Caco-2 (cell line): ENCODE data around the gene BABAM2. TPM values are rescaled to one million over a fixed set of nuclear protein-coding genes. Genes with fewer than 3 reads are reported as not detected.

ENCODE experiments used
- BruUV-seq: library from RNA; stranded (reverse); fragments of 400-500 nt; replicated peaks from 2 replicates; lab custom pipeline; 2021; lab: Mats Ljungman, UMichigan
- CTCF ChIA-PET: fragments of 300-600 bp; sonication (Branson Sonifier 250); formaldehyde crosslinking; loops from one replicate; lab custom pipeline; 2022; ENCODE audit warnings: antibody characterized with exemption; lab: Charles Lee
- POLR2A ChIA-PET: fragments of 300-600 bp; sonication (Branson Sonifier 250); formaldehyde crosslinking; loops from one replicate; lab custom pipeline; 2022; ENCODE audit warnings: antibody characterized with exemption; lab: Charles Lee
- DNase-seq, 2 experiments: peaks; one replicate each; pipeline versions ENCODE4 v3.0.0 to v3.0.0-alpha.2; 2020 to 2022
- H3K27me3 ChIP-seq: replicated peaks from 2 replicates; pipeline ENCODE4 v1.6.0; 2011; ENCODE audit warnings: low read length; ENCODE audit not compliant: control insufficient read depth, insufficient read depth
- H3K36me3 ChIP-seq: 2 replicates; pipeline ENCODE4 v1.5.1; 2011; ENCODE audit warnings: low read length; ENCODE audit not compliant: control insufficient read depth, insufficient read depth
- H3K4me1 ChIP-seq: fragments of 250-450 bp; sonication (Bioruptor Pico); 2 replicates; pipeline ENCODE4 v1.5.1; 2020; ENCODE audit warnings: mild to moderate bottlenecking
- H3K4me3 ChIP-seq: 2 replicates; pipeline ENCODE4 v1.5.1; 2011; ENCODE audit warnings: low read depth, mild to moderate bottlenecking, control low read depth, low read length
- H3K9me3 ChIP-seq: fragments of 250-450 bp; sonication (Bioruptor Pico); 2 replicates; pipeline ENCODE4 v1.5.1; 2020; ENCODE audit warnings: mild to moderate bottlenecking, moderate library complexity
- H3K27ac Mint-ChIP-seq: one replicate; pipeline ENCODE4 v1.8.0; 2022; ENCODE audit warnings: mixed read lengths; ENCODE audit not compliant: unreplicated experiment
- H3K27me3 Mint-ChIP-seq: one replicate; pipeline ENCODE4 v1.8.0; 2022; ENCODE audit warnings: mixed read lengths; ENCODE audit not compliant: insufficient read depth, unreplicated experiment
- H3K36me3 Mint-ChIP-seq: one replicate; pipeline ENCODE4 v1.8.0; 2022; ENCODE audit warnings: mild to moderate bottlenecking, mixed read lengths; ENCODE audit not compliant: insufficient read depth, unreplicated experiment
- H3K4me1 Mint-ChIP-seq: one replicate; pipeline ENCODE4 v1.8.0; 2022; ENCODE audit warnings: low read depth, mixed read lengths; ENCODE audit not compliant: unreplicated experiment
- H3K4me3 Mint-ChIP-seq: one replicate; pipeline ENCODE4 v1.8.0; 2022; ENCODE audit warnings: mild to moderate bottlenecking, moderate library complexity, mixed read lengths; ENCODE audit not compliant: unreplicated experiment
- H3K9me3 Mint-ChIP-seq: one replicate; pipeline ENCODE4 v1.8.0; 2022; ENCODE audit warnings: mixed read lengths; ENCODE audit not compliant: unreplicated experiment
- CTCF ChIP-seq, 2 experiments: fragments of 200-600 bp in 1 of 2; IDR thresholded peaks; 1 replicate in 1 of 2; 2 replicates in 1 of 2; pipeline versions ENCODE4 v1.5.1 to v1.8.0; 2011 to 2022; ENCODE audit warnings: antibody characterized with exemption in 1 of 2, control low read depth in 1 of 2, inconsistent platforms in 1 of 2, low read depth in 1 of 2, low read length in 1 of 2, mild to moderate bottlenecking in 1 of 2, moderate library complexity in 1 of 2; ENCODE audit not compliant: insufficient read depth in 1 of 2, severe bottlenecking in 1 of 2, unreplicated experiment in 1 of 2
- intact Hi-C: fragments of 100-400 bp; cut with micrococcal nuclease; formaldehyde crosslinking; loops from one replicate; pipeline ENCODE4 v1.10.0; 2022; ENCODE audit not compliant: unreplicated experiment
- total RNA-seq: library from RNA; stranded (reverse); gene quantifications from 2 replicates; pipeline ENCODE4 v1.2.3, GENCODE V29; 2022

BABAM2 gene
- total RNA-seq, 1 experiment from 2014 or later, result 57.3 TPM

GRCh38 chr2:28028025-28028424 lies 137.5 kb downstream of the BABAM2 start:
- Mint-ChIP-seq H3K27me3 (no peaks in the 10 kb centered on the region), H3K36me3 (peaks cover 13% of the 10 kb centered on the region), H3K9me3 (no peaks in the 10 kb centered on the region), H3K4me1 (no peaks in the 10 kb centered on the region), H3K4me3 (no peak overlapping the region), H3K27ac (no peak overlapping the region)
- BruUV-seq, result no TSS peak
- Histone ChIP-seq H3K36me3 (peaks cover 1% of the 10 kb centered on the region; the same call in 1 of the 2 replicates), H3K27me3 (no peaks in the 10 kb centered on the region), H3K9me3 (no peaks in the 10 kb centered on the region), H3K4me1 (no peaks in the 10 kb centered on the region), H3K4me3 (no peak overlapping the region)
- POLR2A ChIA-PET, result no interaction called here
- DNase-seq, result no peak
- no peak for TF ChIP-seq CTCF (IDR thresholded peaks at IDR 0.05; ENCODE audit: insufficient read depth in 1 of 2, low read depth in 1 of 2, low read length in 1 of 2, severe bottlenecking in 1 of 2, unreplicated experiment in 1 of 2)
- intact Hi-C loops, result no loop called here
- CTCF ChIA-PET, result no interaction called here

GRCh38 chr2:28030600-28030999 lies 140.1 kb downstream of the BABAM2 start:
- Histone ChIP-seq H3K9me3 (no peaks in the 10 kb centered on the region), H3K4me3 (no peak overlapping the region), H3K4me1 (no peaks in the 10 kb centered on the region), H3K27me3 (no peaks in the 10 kb centered on the region), H3K36me3 (peaks cover 1% of the 10 kb centered on the region; the same call in 1 of the 2 replicates)
- TF ChIP-seq CTCF (IDR thresholded peaks at IDR 0.05; ENCODE audit: insufficient read depth in 1 of 2, low read depth in 1 of 2, low read length in 1 of 2, severe bottlenecking in 1 of 2, unreplicated experiment in 1 of 2), result no peak
- no TSS peak for BruUV-seq
- H3K27me3 Mint-ChIP-seq, result no peaks in the 10 kb centered on the region
- no peak overlapping the region for H3K27ac Mint-ChIP-seq
- POLR2A ChIA-PET, result no interaction called here
- intact Hi-C loops, result no loop called here
- H3K9me3 Mint-ChIP-seq, result no peaks in the 10 kb centered on the region
- CTCF ChIA-PET, result no interaction called here
- no peak for DNase-seq
- peaks cover 13% of the 10 kb centered on the region for H3K36me3 Mint-ChIP-seq
- H3K4me1 Mint-ChIP-seq, result no peaks in the 10 kb centered on the region
- H3K4me3 Mint-ChIP-seq, result no peak overlapping the region

GRCh38 chr2:28032816-28033215 lies 142.3 kb downstream of the BABAM2 start:
- TF ChIP-seq CTCF (IDR thresholded peaks at IDR 0.05; ENCODE audit: insufficient read depth in 1 of 2, low read depth in 1 of 2, low read length in 1 of 2, severe bottlenecking in 1 of 2, unreplicated experiment in 1 of 2), result no peak
- no peak overlapping the region for H3K4me3 Mint-ChIP-seq
- H3K4me1 Mint-ChIP-seq, result no peaks in the 10 kb centered on the region
- intact Hi-C loops, result no loop called here
- BruUV-seq, result no TSS peak
- no peaks in the 10 kb centered on the region for H3K27me3 Mint-ChIP-seq
- H3K27me3 ChIP-seq, result no peaks in the 10 kb centered on the region
- H3K36me3 ChIP-seq, result no peaks in the 10 kb centered on the region
- no peak overlapping the region for H3K27ac Mint-ChIP-seq
- no peaks in the 10 kb centered on the region for H3K9me3 Mint-ChIP-seq
- ChIA-PET CTCF (no interaction called here), POLR2A (no interaction called here)
- no peaks in the 10 kb centered on the region for H3K9me3 ChIP-seq
- DNase-seq, result no peak
- H3K4me3 ChIP-seq, result no peak overlapping the region
- no peaks in the 10 kb centered on the region for H3K4me1 ChIP-seq
- no peaks in the 10 kb centered on the region for H3K36me3 Mint-ChIP-seq
